Measurements from ENCODE around the gene ECHDC1. TPM values are rescaled to one million over a fixed set of nuclear protein-coding genes. Genes with fewer than 3 reads are reported as not detected.

ECHDC1 gene
- total and polyA plus RNA-seq, 10 donors, result 31.3 to 60.4 (median 47.3) TPM

- no peaks in the 10 kb centered on the region for H3K36me3 ChIP-seq
- peaks cover 0 to 7% (median 0%) of the 10 kb centered on the region in 7 donors for H3K27me3 ChIP-seq (replicated peaks in 1 of 7)
- TF ChIP-seq POLR2AphosphoS5 (IDR thresholded peaks at IDR 0.05), result no peak
- TF ChIP-seq, protein P1, sequence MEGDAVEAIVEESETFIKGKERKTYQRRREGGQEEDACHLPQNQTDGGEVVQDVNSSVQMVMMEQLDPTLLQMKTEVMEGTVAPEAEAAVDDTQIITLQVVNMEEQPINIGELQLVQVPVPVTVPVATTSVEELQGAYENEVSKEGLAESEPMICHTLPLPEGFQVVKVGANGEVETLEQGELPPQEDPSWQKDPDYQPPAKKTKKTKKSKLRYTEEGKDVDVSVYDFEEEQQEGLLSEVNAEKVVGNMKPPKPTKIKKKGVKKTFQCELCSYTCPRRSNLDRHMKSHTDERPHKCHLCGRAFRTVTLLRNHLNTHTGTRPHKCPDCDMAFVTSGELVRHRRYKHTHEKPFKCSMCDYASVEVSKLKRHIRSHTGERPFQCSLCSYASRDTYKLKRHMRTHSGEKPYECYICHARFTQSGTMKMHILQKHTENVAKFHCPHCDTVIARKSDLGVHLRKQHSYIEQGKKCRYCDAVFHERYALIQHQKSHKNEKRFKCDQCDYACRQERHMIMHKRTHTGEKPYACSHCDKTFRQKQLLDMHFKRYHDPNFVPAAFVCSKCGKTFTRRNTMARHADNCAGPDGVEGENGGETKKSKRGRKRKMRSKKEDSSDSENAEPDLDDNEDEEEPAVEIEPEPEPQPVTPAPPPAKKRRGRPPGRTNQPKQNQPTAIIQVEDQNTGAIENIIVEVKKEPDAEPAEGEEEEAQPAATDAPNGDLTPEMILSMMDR (IDR thresholded peaks at IDR 0.05 in 8 of 11, conservative IDR thresholded peaks at IDR 0.05 in 3 of 11), result no peak
- TF ChIP-seq POLR2A (IDR thresholded peaks at IDR 0.05), result no peak
- H3K27ac ChIP-seq, result no peak overlapping the region
- H3K4me3 ChIP-seq, result no peak overlapping the region
- 75 to 92% (median 84%) methylated on average over 1 of the region's 1 CpG for WGBS, 5 donors
- intact Hi-C loops (cut with DNase I; ENCODE audit: low total_unique reads), result no loop called here
- no peaks in the 10 kb centered on the region for H3K9me3 ChIP-seq
- no peaks in the 10 kb centered on the region for H3K4me1 ChIP-seq
- DNase-seq, result no peak
Measured at GRCh38 chr6:127243501-127243900, 99.9 kb downstream of the ECHDC1 start.

Small RNAs within 50 kb of the gene (small RNA-seq; reads per million reads assigned to genes)
- gene RNA5SP217, result 0 reads per million in 4 donors

Other genes starting within 250 kb of the ECHDC1 start
- gene RSPO3, start 224.9 kb downstream of the ECHDC1 start, total RNA-seq, result 1 to 10 TPM in 5 of 7 donors, under 1 TPM in 1, not detected in 1; 0.65 to 2.6 (median 1.4) TPM
- 1 to 10 TPM; 3.6 to 8.2 (median 3.6) TPM for gene RSPO3, start 224.9 kb downstream of the ECHDC1 start, polyA plus RNA-seq
- 100 to 1,000 TPM in 2 of 7 donors, 10 to 100 TPM in 5; 43.9 to 125 (median 79.3) TPM for gene RNF146, start 76.7 kb downstream of the ECHDC1 start, total RNA-seq
- 10 to 100 TPM; 31.5 to 48.9 (median 41.7) TPM for gene RNF146, start 76.7 kb downstream of the ECHDC1 start, polyA plus RNA-seq
- gene KIAA0408, start 115.8 kb upstream of the ECHDC1 start, total RNA-seq, result 1 to 10 TPM; 2.4 to 6.6 (median 2.5) TPM
- gene KIAA0408, start 115.8 kb upstream of the ECHDC1 start, polyA plus RNA-seq, result 1 to 10 TPM in 2 of 3 donors, under 1 TPM in 1; 0.65 to 2.7 (median 1.1) TPM
- not detected for gene C6orf58, start 233.6 kb upstream of the ECHDC1 start, total RNA-seq
- under 1 TPM in 1 of 3 donors, not detected in 2; 0.11 TPM for gene C6orf58, start 233.6 kb upstream of the ECHDC1 start, polyA plus RNA-seq

All from spleen (tissue), 11 donors.